Stimulated activated CD4-positive, alpha-beta T cell treated with anti-CD3 and anti-CD28 coated beads, Interleukin-12 subunit alpha, Interleukin-12 subunit beta, amount 100 ng/mL, for 24 hours (primary cell): ENCODE measurements around the gene IFNA6.
"Not testable (repeated sequence)": the region's sequence is repeated elsewhere in the genome, so short reads cannot be mapped to it uniquely, and the experiment has no call there.

Experiments used
- DNase-seq, 2 experiments: peaks; one replicate each; pipeline ENCODE4 v3.0.0-alpha.2; 2020; ENCODE audit warnings: low read depth in 2 of 2

IFNA6 gene

DNA sequence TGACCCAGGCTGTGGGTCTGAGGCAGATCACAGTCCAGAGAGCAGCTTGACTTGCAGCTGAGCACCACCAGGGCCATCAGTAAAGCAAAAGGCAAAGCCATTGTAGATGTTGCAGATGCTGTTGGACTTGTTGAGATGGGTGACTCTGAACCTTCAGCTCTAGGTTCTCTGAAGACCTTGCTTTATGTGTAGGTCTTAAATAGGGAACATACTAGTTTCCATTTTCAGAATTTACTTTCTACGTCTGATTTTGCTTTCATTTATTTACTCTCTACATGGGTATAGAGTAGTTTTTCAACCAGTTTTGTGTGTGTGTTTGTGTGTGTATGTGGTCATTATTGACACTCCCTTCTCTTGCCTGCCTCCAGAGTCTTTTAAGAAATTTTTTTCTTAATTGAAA is at the start of gene IFNA6:
Gene IFNA6 (minus strand): TSS at position 101 of the 400 bp plus-strand sequence. CDS start 0 bp downstream, at position 101.
- DNase-seq = no peak

DNA sequence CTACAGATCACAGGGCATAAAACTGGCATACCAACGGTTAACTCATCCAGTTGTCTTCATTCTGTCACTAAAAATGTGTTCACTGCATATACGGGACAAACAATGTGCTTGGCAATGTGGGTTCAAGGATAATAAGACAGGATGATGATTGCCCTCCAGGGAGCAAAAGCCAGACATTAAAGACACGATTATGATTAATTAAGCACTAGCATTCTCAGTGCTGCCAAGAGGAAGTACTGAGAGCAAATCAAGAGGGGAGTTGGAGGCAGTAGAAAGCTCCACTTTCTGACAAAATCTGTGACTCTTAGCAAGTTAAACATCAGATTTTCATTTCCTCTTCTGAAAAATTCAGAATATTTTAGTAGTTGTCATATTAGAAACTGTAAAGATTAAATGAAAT is 49.3 kb upstream of the IFNA6 start:
- no peak for DNase-seq

DNA sequence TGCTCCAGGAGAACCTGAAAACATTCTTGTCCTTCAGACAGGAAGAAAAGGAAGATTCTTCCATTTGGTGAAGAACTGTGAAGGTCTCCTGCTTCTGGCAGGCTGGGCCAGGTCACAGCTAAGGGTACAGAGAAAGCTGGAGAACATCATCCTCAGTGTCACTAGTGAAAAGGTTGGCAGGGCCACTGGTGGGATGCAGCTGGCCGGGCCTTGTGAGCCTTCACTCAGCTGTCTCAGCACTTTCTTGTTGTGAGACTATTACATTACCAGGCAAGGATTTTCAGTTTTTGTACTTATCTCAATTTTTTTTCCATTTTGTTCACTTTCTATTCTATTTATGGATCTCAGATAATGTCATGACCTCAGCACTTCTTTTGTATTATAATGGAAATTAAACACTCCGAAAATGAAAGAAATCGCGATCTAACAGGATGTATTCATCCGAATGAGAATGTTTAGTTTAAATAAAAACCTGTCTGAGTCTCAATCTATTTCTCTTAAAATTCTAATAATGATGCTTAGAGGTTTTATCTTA is 48.3 kb upstream of the IFNA6 start:
- no peak for DNase-seq

DNA sequence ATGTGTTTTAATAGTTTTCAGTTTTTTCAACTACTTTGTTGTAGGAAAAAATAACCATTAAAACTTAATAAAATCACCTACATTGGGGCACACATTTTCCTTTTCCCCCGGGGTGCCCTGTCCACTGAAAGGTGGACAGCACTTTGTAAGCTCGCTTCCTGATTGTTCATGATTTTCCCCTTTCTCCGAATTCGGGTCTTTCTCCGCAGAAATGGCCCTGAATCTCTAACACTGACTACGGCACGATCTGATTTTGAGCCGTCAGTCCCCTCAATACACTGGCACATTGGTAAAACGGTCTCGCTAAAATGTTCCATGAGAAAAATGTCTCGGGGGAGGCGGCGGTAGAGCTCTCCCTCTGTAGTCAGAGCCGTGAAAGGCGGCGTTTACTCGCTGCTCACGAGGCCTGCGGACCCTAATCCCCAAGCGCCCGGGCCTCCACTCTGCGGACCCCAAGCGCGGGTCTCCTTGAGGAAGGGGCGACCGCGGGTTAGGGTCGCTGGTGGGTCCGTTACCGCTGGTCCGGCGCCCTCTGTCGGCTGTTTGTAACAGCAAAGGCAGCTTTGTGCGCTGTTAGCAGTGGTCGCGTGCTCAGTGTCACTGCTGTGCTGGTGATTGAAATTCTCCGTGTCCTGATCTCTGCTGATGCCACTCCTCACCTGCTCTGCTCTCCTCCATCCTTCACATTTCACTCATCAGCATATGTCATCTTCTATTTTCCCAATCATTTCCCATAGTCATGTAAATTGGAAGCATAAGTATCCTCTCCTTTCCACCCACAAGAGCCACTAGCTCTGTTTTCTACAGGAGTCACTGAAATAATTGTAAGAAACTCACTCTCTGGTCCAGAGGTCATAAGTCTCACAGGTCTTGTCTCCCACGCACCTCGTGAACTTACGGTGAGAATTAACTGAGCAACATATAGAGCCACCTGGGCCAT is 45.4 kb upstream of the IFNA6 start:
- peak; percentile 17 to 50 for DNase-seq

DNA sequence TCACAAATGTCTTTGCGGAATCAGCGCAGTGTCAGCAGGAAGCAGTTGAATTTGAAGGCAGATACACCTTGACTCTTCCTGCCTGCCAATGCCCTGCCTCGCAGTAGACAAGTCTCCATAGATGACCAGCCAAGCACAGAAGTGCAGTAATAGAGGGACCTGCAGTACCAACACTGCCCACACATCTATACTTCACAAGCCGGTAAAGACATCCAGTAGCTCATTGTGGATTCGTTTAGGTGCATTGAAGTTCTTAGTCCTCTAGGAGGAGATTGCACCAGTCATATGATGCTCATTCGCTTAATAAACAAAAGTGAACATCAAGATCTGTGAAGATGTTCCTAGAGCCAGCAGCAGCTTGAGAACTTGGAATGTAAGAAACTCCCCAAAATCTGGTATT is 41.6 kb upstream of the IFNA6 start:
- no peak for DNase-seq

DNA sequence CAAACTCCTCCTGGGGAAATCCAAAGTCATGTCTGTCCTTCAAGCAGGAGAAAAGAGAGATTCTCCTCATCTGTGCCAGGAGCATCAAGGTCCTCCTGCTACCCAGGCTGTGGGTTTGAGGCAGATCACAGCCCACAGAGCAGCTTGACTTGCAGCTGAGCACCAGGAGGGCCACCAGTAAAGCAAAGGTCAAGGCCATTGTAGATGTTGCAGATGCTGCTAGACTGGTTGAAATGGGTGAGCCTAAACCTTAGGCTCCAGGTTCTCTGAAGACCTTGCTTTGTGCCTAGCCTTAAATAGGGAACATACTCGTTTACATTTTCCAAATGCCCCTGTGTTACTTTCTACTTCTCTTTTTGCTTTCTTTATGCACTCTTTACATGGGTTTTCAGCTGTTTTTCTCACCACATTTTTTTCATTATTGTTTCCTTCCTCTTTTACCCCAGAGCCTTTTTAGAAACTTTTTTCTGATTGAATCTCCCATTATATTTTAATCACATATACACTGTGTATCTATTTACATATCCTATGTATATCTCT is 34.5 kb upstream of the IFNA6 start, which contains the start of gene IFNA2:
Gene IFNA2 (minus strand): TSS at position 268 of the 540 bp plus-strand sequence. CDS start 69 bp downstream, at position 199.
- no peak for DNase-seq

DNA sequence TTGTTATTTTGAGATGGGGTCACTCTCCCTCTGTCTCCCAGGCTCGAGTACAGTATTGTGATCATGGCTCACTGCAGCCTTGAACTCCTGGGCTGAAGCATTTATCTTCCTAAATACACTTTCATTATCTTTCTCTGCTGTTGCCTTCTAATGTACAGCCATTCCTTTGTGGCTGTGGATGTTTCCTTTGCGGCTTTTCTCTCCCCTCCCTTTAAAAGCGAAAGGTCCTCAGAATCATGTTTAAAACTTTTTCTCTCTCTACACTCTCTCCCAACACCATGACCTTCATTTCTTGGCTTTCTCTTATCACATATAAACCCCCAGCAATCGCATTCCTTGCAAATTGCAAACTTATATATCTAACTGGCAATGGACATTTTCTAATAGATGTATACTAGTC is 32.9 kb upstream of the IFNA6 start:
- no peak for DNase-seq

DNA sequence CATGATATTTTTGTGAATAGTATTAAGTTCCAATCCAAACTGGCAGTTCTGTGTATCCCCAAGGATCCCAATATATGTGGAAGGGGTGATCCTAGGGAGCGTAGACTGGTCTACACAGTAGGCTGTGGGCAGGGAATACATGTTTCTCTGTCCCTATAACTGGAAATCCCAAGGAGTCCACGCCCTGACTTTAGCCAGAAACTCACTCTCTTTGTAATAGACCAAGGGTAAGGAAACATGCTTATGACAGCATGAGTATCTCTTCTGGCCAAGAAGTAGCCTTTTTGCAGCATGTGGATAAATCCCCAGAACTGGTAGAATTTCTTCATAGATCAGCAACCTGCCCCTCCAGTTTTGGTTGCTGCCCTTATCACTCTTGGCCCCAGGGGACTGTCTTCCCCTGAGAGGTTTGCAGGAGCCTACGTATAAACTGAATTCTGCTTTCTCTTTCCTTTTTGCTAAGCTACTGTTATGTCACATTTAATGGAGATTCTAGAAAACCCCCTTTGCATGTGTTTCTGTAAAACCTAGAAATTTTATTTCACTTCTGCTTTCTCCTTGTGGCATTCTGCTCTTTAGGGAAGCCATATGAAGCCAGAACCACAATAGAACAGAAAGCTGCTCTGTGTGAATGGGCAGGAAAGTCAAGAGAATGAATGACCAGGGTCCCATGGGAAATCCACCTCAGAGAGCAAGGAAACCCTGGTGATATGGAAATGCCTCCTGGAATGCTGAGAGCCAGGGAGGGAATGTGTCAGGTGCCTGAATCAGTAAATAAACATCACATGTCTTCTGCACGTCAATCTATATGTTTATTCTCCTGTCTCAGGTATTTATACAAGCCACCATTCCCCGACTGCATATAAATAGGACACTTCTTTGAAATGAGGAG is 31.0 kb upstream of the IFNA6 start:
- no peak for DNase-seq

DNA sequence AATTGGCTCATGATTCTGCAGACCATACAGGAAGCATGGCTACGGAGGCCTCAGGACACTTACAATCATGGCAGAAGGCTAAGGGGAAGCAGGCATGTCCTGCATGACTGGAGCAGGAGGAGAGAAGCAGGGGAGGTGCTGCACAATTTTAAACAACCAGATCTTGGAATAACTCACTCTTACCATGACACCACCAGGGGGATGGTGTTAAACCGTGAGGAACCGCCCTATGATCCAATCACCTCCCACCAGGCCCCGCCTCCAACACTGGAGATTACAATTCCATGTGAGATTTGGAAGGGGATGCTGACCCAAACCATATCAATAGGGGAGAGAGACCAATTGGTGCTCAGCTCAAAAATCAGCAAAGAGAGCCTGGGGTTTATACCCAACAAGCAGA is 20.8 kb upstream of the IFNA6 start:
- not testable (repeated sequence) for DNase-seq

DNA sequence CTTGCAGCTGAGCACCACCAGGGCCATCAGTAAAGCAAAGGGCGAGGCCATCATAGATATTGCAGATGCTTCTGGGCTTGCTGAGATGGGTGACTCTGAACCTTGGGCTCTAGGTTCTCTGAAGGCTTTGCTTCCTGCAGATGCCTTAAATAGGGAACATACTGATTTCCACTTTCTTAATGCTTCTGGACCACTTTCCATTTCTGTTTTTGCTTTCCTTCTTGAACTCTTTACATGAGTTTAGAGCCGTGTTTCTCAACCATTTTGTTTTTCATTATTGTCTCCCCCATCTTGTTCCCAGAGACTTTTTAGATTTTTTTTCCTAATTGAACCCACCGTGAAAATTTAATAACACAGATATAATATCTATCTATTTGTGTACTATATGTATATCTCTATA is 17.3 kb upstream of the IFNA6 start, which contains the start of gene IFNA13:
Gene IFNA13 (minus strand): TSS at position 101 of the 400 bp plus-strand sequence. CDS start 47 bp downstream, at position 54.
- DNase-seq = no peak

DNA sequence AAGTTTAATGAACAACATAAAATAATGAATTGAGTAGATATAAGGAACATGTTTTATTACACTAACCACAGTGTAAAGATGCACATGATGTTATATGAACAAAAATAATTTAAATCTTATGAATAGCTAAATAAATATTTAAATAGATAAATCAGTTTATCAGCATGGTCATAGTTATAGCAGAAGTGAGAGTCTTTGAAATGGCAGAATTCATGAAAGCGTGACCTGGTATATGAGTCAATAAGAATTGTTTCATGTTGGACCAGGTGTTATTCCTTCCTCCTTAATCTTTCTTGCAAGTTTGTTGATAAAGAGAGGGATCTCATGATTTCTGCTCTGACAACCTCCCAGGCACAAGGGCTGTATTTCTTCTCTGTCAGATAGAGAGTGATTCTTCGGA is 16.5 kb upstream of the IFNA6 start:
- not testable (repeated sequence) for DNase-seq

DNA sequence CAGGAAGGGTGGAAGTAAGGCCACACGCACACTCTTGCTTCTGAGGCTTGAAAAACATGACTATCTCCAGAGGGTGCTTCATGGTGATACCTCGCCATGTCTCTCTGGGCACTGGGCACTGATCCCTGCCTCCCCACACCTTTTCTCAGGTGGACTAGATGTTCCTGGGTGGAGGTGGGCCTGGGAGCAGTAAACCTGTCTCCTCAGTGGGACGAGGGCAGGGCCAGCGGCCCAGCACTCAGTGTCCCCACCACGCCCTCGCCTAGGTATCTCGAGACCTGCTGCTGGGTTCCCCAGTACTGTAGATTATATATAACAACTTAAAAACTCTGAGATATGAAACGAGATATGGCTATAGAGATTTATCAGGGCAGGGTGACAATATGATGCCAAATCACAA is 11.6 kb upstream of the IFNA6 start:
- DNase-seq = no peak

DNA sequence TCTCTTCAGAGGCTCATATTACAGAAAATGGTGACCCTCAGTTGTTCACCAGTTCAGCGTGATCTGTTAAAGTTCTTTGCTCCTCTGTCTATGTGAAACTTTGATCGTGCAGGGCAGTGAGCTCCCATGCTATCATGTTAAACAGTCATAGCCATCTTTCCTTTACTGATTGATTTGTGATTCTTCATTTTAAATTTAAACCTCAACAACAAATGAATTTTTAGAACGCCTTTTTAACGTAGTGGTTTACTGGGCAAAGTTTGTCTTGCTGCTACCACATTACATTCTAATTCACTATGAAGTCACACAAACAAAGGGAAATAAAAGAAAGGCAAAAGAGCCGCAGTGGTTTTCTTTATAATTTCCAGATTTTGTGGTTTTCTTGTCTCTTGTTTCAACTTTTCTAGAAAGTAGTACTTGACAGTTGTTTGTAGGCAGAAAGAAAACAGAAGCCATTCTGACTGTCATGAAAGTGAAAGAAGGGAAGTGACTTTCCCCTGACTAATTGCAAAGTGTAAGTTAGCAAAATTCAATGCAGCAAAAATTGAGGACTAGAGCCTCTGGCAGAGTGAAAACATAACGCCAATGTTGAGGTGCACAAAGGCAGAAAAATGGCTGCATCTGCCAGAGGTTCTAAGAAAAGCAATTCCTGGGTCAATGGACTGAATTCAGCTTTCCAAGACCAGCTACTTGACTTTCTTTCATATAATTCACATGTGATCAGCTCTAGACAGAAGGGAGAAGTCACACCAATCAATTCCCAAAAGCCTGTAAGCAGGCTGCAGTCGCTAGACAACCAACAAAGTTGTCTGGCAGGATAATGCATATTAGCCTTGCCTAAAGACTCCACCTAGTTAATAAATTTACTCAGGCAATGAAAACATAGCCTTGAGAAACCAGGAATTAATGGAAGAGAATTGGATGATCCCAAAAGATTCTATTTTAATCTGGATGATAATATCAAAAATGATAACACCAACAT is 7.1 kb upstream of the IFNA6 start:
- no peak for DNase-seq

DNA sequence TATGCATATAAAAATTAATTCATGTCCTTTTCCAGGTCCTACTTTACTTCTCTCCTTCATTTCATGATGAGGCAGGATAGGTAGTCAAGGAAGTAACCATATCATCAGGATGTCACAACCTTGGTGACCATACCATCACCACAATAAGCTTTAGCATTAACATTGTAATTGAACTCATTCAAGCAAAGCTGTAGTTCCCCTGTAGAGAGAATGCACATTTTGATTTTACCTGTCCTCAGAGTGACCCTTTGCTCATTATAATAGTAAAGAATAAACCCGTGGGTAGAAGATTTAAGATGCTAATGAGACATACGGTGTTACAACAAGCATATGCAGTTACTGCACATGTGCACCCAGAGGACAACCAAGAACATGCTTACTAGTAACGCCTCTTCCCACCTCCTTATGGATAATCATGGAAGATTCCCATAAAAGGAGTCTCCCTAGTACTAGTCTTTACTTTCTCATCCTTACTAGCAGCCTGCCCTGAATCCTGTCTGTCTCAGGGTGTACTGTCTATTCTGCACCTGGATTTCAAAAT is 2.2 kb downstream of the IFNA6 start:
- no peak for DNase-seq

DNA sequence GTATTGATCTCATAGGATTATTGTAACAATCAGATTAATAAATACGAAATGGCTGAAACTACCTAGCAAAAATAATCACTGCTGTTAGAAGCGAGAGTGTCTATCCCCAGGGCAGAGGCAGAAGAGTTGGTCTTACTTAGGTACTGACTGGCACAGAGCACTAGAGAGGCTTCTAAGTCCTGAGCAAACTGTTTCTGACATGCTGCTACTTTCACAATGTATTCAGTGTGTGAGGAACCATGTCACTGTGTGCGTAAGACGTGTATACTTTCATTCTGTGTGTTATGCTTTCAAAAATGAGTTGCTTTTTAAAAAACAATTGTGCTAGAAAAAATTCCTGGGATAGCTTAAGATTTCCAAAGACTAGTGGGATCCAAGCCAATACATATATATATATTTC is 10.0 kb downstream of the IFNA6 start:
- no peak for DNase-seq

DNA sequence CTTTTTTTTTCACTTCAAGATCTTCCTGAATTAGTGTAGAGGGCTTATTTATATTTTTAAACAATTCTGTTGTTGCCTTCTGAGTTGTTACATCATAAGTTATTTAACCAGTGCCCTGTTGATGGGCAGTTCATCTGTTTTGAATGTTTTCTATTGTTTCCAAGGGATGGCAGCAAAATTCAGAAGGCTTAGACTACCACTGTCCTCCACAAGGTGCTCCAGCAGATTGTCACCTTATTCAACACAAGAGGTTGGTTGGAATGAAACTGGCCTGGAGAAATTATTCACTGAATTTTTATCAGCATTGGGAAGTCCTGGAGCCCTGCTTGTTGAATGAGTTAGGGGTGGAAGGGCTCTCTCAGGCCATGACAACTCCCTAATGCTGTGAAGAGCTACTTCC is 14.2 kb downstream of the IFNA6 start:
- no peak for DNase-seq

DNA sequence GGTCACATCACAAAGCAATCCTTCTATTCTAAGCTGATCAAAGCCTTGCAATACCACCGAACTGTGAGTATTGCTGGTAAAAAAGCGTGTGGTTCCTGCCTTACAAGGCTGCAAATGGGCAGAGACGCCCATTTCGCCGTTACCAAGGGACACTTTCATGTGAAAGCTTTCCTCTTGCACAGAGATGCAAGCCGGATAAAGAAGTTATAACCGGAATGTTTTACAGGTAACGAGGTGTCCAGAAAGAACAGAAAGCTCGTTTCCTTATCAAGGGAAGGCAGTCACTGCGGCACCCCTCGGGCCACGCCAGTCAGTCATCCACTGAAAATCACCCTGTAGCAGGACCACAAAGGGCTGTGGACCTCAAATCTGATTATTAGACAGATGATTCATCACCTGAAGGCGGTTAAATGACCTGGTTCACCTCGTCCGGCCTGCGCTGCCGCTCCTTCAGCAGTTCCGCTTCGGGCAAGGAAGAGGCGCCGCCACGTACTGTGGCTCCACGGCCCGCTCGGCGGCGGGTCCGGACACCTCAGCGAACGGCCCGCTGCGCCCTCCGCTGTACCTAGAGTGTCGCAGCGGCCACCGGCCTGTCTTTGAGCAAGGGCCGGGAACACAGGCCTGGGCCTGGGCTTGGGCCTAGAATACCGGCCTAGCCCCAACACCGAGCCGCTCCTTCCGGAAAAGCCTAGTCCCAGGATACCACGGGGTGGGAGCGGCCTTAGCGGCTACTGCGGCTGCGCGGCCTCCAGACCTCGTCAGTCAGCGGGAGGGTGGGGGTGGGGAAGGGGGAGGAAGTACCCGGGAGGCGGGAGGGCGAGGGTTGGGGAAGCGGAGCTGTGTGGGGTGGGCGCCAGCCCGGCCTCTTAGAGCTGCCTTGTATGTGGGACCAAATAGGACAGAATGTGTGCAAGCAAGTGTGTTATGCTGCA is 15.7 kb downstream of the IFNA6 start, which contains the start of gene KLHL9:
Gene KLHL9 (minus strand): TSS at position 704 of the 932 bp plus-strand sequence. CDS start 545 bp downstream, at position 159.
- peak; percentile 73 to 84 for DNase-seq

DNA sequence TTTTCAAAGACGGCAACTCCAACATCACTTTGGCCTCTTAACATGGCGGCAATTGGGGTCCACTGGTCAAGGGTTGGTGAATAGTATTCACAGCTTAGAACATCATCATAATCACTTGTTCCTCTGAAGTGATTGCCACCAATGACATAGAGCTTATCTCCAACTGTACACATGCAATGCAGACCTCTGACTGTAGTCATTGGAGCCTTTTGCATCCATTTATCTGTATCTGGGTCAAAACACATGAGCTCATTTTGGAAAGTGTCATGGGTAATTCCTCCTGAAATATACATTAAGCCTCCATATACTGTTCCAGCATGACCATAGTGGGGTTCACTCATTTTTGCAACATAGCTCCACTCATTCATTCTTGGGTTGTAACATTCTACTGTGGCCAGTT is 17.5 kb downstream of the IFNA6 start:
- DNase-seq = no peak
